SH-SY5Y (cell line): ENCODE data around the gene ZNF74.

Experiments
- GATA2 ChIP-seq: IDR thresholded peaks from 2 replicates; pipeline ENCODE4 v1.6.1; 2011; ENCODE audit warnings: mild to moderate bottlenecking, low read depth, low read length
- GATA3 ChIP-seq: IDR thresholded peaks from 2 replicates; pipeline ENCODE4 v1.6.1; 2011; ENCODE audit warnings: low read depth, mild to moderate bottlenecking, low read length, moderate library complexity

Gene ZNF74

GRCh38 chr22:20439556-20439927, 45.6 kb downstream of the ZNF74 start:
- TF ChIP-seq GATA2, result no peak
- no peak for TF ChIP-seq GATA3

- TF ChIP-seq GATA2 (no peak), GATA3 (no peak)
These were observed 46.1 kb downstream of the ZNF74 start for GRCh38 chr22:20439928-20440575.

GRCh38 chr22:20440637-20441591, 47.0 kb downstream of the ZNF74 start:
- TF ChIP-seq GATA3 (no peak), GATA2 (no peak)

- TF ChIP-seq GATA2, result no peak
- no peak for TF ChIP-seq GATA3
These were observed 47.9 kb downstream of the ZNF74 start for GRCh38 chr22:20441631-20442484.

- TF ChIP-seq GATA3 (no peak), GATA2 (no peak)
These were observed 48.7 kb downstream of the ZNF74 start for GRCh38 chr22:20442485-20443284.

- TF ChIP-seq GATA2 (no peak), GATA3 (no peak)
These were observed 50.4 kb downstream of the ZNF74 start for GRCh38 chr22:20444325-20444724.

- TF ChIP-seq GATA2 (no peak), GATA3 (no peak)
These were observed 52.5 kb downstream of the ZNF74 start for GRCh38 chr22:20446383-20446970.

- TF ChIP-seq GATA2 (no peak), GATA3 (no peak)
These were observed 54.7 kb downstream of the ZNF74 start for GRCh38 chr22:20448630-20449029.

GRCh38 chr22:20449819-20450550, 56.0 kb downstream of the ZNF74 start:
- no peak for TF ChIP-seq GATA2
- no peak for TF ChIP-seq GATA3

GRCh38 chr22:20450551-20450906, 56.6 kb downstream of the ZNF74 start:
- TF ChIP-seq GATA3 (no peak), GATA2 (no peak)

GRCh38 chr22:20451920-20452319, 58.0 kb downstream of the ZNF74 start:
- no peak for TF ChIP-seq GATA2
- TF ChIP-seq GATA3, result no peak

GRCh38 chr22:20453222-20453621, 59.3 kb downstream of the ZNF74 start:
- no peak for TF ChIP-seq GATA3
- no peak for TF ChIP-seq GATA2

- TF ChIP-seq GATA2 (no peak), GATA3 (no peak)
These were observed 61.7 kb downstream of the ZNF74 start for GRCh38 chr22:20455709-20456063.
